Activated naive CD4-positive, alpha-beta T cell treated with anti-CD3 and anti-CD28 coated beads, Interleukin-2, amount 50 U/mL, for 16 hours (primary cell): ENCODE data around the gene RAP1B.
A peak's percentile ranks its signal among the peaks of the same experiment; 100 is the strongest.

Experiments
- DNase-seq: peaks from one replicate; pipeline ENCODE4 v3.0.0-alpha.2; 2020

The RAP1B gene

GRCh38 chr12:68610370-68611093, at the start of gene RAP1B:
RAP1B (plus strand) TSS chr12:68610899; CDS start chr12:68648725, 37,826 bp downstream.
- DNase-seq: peak; percentile 88

- DNase-seq: no peak
Measured at GRCh38 chr12:68561830-68562229, 48.9 kb upstream of the RAP1B start.

GRCh38 chr12:68564166-68564565, 46.5 kb upstream of the RAP1B start:
- DNase-seq: no peak

GRCh38 chr12:68565391-68565903, 45.3 kb upstream of the RAP1B start:
- no peak for DNase-seq

- no peak for DNase-seq
Measured at GRCh38 chr12:68568922-68569569, 41.7 kb upstream of the RAP1B start.

- DNase-seq: no peak
Measured at GRCh38 chr12:68572661-68573060, 38.0 kb upstream of the RAP1B start.

- DNase-seq: no peak
Measured at GRCh38 chr12:68573406-68573805, 37.3 kb upstream of the RAP1B start.

GRCh38 chr12:68577949-68578348, 32.8 kb upstream of the RAP1B start:
- DNase-seq: no peak

- no peak for DNase-seq
Measured at GRCh38 chr12:68578765-68579164, 31.9 kb upstream of the RAP1B start.

GRCh38 chr12:68579254-68579653, 31.4 kb upstream of the RAP1B start:
- DNase-seq: no peak

- DNase-seq: no peak
Measured at GRCh38 chr12:68580911-68581310, 29.8 kb upstream of the RAP1B start.

GRCh38 chr12:68581926-68582325, 28.8 kb upstream of the RAP1B start:
- no peak for DNase-seq

- DNase-seq: no peak
Measured at GRCh38 chr12:68585966-68586365, 24.7 kb upstream of the RAP1B start.

- peak; percentile 20 for DNase-seq
Measured at GRCh38 chr12:68587448-68587873, 23.2 kb upstream of the RAP1B start.

GRCh38 chr12:68589194-68589593, 21.5 kb upstream of the RAP1B start:
- no peak for DNase-seq

GRCh38 chr12:68591734-68592418, 18.8 kb upstream of the RAP1B start:
- DNase-seq: no peak

GRCh38 chr12:68595241-68595640, 15.5 kb upstream of the RAP1B start:
- DNase-seq: no peak

GRCh38 chr12:68601767-68602166, 8.9 kb upstream of the RAP1B start:
- no peak for DNase-seq

- no peak for DNase-seq
Measured at GRCh38 chr12:68602720-68603119, 8.0 kb upstream of the RAP1B start.

GRCh38 chr12:68608191-68608590, 2.5 kb upstream of the RAP1B start:
- DNase-seq: no peak

- no peak for DNase-seq
Measured at GRCh38 chr12:68609998-68610369, 715 bp upstream of the RAP1B start.

GRCh38 chr12:68611094-68611805, 551 bp downstream of the RAP1B start:
- DNase-seq: peak; percentile 41

- DNase-seq: no peak
Measured at GRCh38 chr12:68611806-68612160, 1.1 kb downstream of the RAP1B start.
